GM15510 (cell line): ENCODE measurements around the gene TFDP1.

Experiments used
- POLR2A ChIP-seq: IDR thresholded peaks from 3 replicates; pipeline ENCODE4 v1.6.1; 2011; ENCODE audit warnings: borderline replicate concordance; ENCODE audit not compliant: insufficient read length; ENCODE audit errors: extremely low read depth

Gene TFDP1

DNA sequence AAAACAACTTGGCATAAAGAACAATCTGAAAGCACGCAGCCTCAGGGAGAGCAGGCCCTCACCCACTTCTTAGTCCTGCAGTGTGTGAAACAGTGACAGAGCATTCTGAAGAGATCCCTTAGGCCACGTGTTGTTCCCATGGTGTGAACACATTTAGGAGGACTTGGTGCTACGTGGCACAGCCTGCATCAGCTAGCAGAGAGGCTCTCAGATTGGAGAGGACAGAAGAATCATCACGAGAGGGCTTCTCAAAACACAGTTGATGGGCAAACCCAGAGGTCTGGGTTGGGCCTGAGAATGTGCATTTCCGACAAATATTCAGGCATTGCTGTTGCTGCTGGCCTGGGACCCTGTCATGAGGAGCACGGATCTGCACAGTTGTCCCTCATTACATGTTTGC, 26.1 kb upstream of the TFDP1 start:
- TF ChIP-seq POLR2A, result no peak

- TF ChIP-seq POLR2A, result no peak
These were observed 25.5 kb upstream of the TFDP1 start for GRCh38 chr13:113559061-113559460.

DNA sequence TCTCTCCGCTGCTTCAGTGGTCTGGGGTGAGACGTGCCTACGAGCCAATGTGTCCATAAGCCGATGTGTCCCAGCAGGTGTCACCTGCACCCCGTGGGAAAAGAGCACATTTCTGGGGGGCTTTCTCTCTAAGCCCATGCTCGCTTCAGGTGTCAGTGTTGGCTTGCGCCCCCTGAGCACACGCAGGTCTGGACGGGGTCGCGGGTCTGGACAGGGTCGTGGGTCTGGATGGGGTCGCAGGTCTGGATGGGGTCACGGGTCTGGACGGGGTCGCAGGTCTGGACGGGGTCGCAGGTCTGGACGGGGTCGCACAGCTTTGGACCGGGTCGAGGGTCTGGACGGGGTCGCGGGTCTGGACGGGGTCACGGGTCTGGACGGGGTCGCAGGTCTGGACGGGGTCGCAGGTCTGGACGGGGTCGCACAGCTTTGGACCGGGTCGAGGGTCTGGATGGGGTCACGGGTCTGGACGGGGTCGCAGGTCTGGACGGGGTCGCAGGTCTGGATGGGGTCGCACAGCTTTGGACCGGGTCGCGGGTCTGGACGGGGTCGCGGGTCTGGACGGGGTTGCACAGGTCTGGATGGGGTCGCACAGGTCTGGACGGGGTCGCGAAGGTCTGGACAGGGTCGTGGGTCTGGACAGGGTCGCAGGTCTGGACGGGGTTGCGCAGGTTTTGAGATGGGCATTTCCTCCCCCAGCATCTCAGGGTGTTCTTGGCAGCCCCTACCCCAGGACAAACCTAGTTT, 24.5 kb upstream of the TFDP1 start:
- TF ChIP-seq POLR2A, result no peak

GRCh38 chr13:113560645-113561416, 23.7 kb upstream of the TFDP1 start:
- TF ChIP-seq POLR2A, result no peak

GRCh38 chr13:113561417-113562084, 23.0 kb upstream of the TFDP1 start:
- no peak for TF ChIP-seq POLR2A

- TF ChIP-seq POLR2A, result no peak
These were observed 22.3 kb upstream of the TFDP1 start for GRCh38 chr13:113562085-113562749.

GRCh38 chr13:113562844-113563243, 21.7 kb upstream of the TFDP1 start:
- no peak for TF ChIP-seq POLR2A

DNA sequence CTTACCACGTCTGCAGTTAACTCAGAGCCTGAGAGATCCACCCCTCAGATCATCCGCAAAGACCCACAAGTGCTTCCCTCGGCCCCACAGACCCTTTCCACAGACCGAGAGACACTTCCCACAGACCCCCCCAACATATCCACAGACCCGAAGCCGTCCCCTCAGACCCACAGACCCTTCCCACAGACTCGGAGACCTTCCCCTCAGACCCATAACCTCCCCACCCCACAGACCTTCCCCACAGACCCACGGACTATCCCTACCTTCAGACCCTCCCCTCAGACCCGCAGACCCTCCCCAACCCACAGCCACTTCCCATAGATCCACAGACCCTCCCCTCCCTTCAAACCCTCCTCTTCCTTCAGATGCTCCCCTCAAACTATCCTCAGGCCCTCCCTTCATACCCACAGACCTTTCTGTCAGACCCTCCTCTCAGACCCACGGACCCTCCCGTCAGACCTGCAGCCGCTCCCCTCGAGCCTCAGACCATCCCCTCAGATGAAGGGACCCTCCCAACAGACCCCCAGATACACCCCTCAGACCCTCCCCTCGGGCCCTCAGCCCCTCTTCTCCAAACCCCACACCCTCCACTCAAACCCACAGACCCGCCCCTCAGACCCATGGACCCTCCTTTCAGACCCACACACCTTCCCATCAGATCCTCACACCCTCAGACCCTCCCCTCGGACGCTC, 20.1 kb upstream of the TFDP1 start:
- TF ChIP-seq POLR2A, result no peak

DNA sequence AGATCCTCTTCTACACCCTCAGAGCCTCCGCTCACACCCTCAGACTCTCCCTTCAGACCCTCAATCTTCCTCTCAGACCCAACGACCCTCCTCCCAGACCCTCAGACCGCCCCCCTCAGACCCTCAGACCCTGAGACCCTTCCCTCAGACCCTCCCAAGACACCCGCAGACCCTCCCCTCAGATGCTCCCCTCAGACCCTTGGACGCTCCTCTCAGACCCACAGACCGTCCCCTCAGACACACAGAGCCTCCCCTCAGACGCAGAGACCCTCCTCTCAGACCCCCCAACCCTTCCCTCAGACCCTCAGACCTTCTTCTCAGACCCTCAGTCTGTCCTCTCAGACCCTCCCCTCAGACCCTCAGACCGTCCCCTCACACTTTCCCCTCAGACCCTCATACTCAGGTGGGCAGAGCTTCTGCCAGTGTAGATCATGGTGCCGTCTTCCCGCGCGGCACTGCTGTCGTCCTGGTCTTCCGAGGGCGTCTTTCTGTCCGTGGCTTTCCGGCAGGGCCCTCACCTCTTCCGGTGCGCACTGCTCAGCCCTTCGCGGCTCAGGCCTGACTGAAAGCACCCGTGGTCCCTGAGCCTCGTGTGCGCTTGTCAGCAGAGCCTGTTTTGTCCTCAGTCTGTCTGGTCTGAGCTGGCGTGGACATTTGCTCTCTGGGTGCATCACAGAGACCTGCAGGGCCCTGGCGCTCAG, 18.9 kb upstream of the TFDP1 start:
- no peak for TF ChIP-seq POLR2A

DNA sequence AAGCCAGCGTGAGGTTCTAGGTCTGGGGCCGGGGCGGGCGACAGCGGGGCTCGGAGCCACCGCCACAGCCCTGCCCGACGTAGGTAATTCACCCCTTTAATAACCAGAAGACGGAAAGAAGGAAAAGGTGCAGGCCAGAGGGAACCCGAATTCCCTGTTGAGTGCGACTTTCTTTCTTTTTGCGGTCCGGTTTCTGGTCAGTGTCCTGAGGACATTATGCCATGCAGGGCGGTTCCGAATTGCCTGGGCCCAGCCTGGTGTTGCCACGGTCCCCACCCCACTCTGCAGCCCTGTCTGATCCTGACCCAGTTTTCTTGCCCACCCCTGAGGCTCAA, 18.4 kb upstream of the TFDP1 start:
- no peak for TF ChIP-seq POLR2A

- TF ChIP-seq POLR2A, result no peak
These were observed 16.9 kb upstream of the TFDP1 start for GRCh38 chr13:113567681-113568080.

- no peak for TF ChIP-seq POLR2A
These were observed 11.5 kb upstream of the TFDP1 start for GRCh38 chr13:113573065-113573464.

DNA sequence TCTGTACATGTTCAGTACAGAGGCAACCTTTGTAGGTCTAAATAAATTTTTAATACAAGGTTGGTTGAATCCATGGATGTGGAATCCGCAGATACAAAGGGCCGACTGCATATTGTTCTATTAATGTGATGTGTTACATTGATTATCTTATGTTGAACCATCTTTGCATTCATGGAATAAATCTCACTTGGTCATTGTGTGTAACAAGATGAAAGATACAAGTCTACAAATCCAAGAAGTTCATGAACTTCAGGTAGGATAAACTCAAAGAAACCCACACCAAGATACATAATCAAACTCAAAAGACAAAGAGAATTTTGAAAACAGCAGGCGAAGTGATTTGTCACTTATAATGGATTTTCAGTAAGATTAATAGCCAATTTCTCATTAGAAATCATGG, 8.0 kb upstream of the TFDP1 start:
- TF ChIP-seq POLR2A, result no peak

DNA sequence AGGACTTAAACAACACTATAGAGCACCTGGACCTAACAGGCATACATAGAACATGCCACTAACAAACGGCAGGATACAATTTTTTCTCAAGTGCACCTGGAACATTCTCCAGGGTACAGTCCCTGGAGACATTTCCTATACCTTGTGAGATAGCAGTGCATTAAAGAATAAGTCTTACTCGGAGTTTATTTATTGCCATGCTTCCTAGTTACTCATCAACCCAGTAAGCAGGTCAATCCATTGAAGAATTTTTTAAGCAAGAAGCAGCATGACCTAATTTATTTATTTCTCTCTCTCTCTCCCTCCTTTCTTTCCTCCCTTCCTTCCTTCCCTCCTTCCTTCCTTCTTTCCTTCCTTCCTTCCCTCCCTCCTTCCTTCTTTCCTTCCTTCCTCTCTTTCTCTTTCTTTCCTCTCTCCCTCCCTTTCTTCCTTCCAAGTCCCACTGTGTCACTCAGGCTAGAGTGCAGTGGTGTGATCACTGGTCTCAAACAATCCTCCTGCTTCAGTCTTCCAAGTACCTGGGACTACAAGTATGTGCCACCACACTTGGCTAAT, 6.6 kb upstream of the TFDP1 start:
- TF ChIP-seq POLR2A, result no peak
